Measurements from ENCODE around the gene TBC1D25.

Gene TBC1D25

DNA sequence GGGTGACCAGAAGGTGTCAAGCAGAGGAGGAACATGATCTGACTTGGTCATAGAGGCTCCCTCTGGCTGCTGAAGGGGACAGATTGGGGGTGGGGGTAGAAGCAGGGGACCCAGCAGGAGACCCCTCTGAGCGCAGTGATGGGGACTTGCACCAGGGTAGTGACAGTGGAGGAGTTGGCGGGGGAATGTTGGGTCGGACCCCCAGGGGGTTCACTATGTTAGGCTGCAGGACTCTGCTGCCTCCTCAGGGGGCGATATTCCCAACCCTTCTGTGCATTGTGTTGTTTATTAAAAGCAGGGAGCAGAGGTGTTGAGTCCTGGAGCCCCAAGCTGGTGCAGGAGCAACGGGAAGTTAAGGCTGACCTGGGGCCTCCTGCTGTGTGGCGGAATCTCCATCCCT, 66.6 kb downstream of the TBC1D25 start:
- DNase-seq: no peak

DNA sequence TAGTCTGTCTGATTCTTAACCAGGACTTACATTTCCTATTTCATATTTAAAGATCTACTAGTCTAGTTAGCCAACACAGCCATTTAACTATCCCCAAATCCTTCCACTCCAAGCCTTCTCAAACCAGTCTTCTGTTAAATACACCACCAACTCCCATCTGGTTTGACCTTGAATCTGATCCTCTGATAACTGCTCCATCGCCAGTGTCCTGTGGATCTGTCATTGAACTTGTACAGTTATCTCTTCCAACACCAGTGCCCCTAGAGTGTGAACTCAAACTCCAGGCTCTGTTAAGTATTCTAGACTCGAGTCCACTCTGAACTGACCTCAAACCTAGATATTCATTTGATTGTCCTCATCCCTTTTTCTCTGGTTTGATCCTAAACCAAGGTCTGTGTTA, 72.2 kb downstream of the TBC1D25 start:
- DNase-seq: no peak
